Smooth muscle cell (in vitro differentiated cells): ENCODE data around the gene ZNF2. TPM values are rescaled to one million over a fixed set of nuclear protein-coding genes. Genes with fewer than 3 reads are reported as not detected.

Experiments
- polyA plus RNA-seq: library from polyadenylated mRNA; unstranded; fragments of >200 nt; fragmentation: Nextera tagmentation; extraction: Ambion mirVana; gene quantifications from 2 replicates; pipeline ENCODE4 v1.2.1, GENCODE V29; 2016
- total RNA-seq: library from RNA; depleted of rRNA; stranded (reverse); fragments of >200 nt; gene quantifications from 2 replicates; pipeline ENCODE4 v1.2.3, GENCODE V29; 2014

The ZNF2 gene
- total and polyA plus RNA-seq, 2 experiments from 2014 or later = 1.8 to 7.0 TPM

Other genes starting within 250 kb of the ZNF2 start
- not detected in 2 replicates for gene MAL, start 140.1 kb upstream of the ZNF2 start, total RNA-seq
- not detected in 2 replicates for gene MAL, start 140.1 kb upstream of the ZNF2 start, polyA plus RNA-seq
- gene MRPS5, start 44.0 kb upstream of the ZNF2 start, total RNA-seq = 41.1 and 42.9 TPM in 2 replicates
- gene MRPS5, start 44.0 kb upstream of the ZNF2 start, polyA plus RNA-seq = 46.2 and 53.8 TPM in 2 replicates
- 6.1 and 10.8 TPM in 2 replicates for gene ZNF514, start 6.0 kb upstream of the ZNF2 start, total RNA-seq
- 2.7 and 3.7 TPM in 2 replicates for gene ZNF514, start 6.0 kb upstream of the ZNF2 start, polyA plus RNA-seq
- gene ZNF892, start 41.7 kb downstream of the ZNF2 start, total RNA-seq = 3.7 and 5.3 TPM in 2 replicates
- 0.63 and 1.6 TPM in 2 replicates for gene ZNF892, start 41.7 kb downstream of the ZNF2 start, polyA plus RNA-seq
- 2.8 and 4.2 TPM in 2 replicates for gene PROM2, start 108.6 kb downstream of the ZNF2 start, total RNA-seq
- 0.70 and 2.6 TPM in 2 replicates for gene PROM2, start 108.6 kb downstream of the ZNF2 start, polyA plus RNA-seq
- gene KCNIP3, start 131.5 kb downstream of the ZNF2 start, total RNA-seq = 1.1 and 2.0 TPM in 2 replicates
- 7.6 TPM in 2 replicates for gene KCNIP3, start 131.5 kb downstream of the ZNF2 start, polyA plus RNA-seq
- 28.0 and 32.2 TPM in 2 replicates for gene FAHD2A, start 236.9 kb downstream of the ZNF2 start, total RNA-seq
- 40.3 and 44.6 TPM in 2 replicates for gene FAHD2A, start 236.9 kb downstream of the ZNF2 start, polyA plus RNA-seq